ENCODE measurements around the gene CNEP1R1. TPM values are rescaled to one million over a fixed set of nuclear protein-coding genes. Genes with fewer than 3 reads are reported as not detected.

CNEP1R1 gene
- total RNA-seq, 1 donor: 16.2 TPM

DNA sequence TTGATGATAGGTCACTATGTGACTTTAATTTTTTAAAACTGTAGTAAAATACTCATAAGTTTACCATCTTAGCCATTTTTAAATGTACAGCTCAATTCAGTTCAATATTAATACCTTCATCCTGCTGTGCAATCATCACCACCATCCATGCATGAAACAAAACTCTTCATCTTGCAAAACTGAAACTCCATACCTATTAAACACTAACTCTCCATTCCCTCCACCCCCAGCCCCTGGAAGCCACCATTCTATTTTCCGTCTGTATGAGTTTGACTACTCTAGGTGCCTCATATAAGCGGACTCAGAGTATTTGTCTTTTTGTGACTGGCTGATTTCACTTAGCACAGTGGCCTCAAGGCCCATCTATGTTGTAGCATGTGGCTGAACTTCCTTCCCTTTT is 9.4 kb upstream of the CNEP1R1 start:
- DNase-seq (ENCODE audit: low read depth in 2 of 3, low spot score in 2 of 3): no peak

DNA sequence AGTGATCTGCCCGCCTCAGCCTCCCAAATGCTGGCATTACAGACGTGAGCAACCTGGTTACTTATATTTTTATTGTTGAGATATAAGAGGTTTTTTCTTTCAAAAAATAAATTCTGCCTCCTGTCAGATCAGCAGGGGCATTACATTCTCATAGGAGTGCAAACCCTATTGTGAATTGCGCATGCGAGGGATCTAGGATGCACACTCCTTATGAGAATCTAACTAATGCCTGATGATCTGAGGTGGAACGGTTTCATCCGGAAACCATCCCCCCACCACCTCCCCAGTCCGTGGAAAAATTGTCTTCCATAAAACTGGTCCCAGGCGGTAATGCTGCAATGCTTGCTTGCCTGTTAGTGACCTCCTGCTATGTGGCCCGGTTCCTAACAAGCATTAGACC is 7.5 kb upstream of the CNEP1R1 start:
- no peak for DNase-seq (ENCODE audit: low read depth in 2 of 3, low spot score in 2 of 3)

DNA sequence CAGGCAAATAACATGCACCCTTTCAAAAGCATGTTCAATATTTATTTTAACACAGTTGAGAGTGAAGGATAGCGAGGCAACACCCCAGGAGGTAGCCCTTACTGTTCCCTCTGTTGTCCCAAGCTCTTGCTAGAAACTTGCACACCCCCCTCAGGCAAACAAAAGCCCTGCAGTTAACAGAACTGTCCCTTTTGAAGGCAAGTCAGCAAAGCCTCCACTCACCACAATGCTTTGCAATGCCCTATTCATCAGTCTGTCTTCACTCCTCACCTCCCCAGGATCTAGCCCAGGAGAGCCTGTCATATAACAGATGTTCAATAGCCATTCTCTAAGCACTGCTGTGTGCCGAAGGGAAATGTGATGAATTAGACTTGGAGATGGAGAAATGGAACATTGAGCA is 3.5 kb upstream of the CNEP1R1 start:
- peak in 1 of 3 donors; percentile 29 for DNase-seq (ENCODE audit: low read depth in 2 of 3, low spot score in 2 of 3)

DNA sequence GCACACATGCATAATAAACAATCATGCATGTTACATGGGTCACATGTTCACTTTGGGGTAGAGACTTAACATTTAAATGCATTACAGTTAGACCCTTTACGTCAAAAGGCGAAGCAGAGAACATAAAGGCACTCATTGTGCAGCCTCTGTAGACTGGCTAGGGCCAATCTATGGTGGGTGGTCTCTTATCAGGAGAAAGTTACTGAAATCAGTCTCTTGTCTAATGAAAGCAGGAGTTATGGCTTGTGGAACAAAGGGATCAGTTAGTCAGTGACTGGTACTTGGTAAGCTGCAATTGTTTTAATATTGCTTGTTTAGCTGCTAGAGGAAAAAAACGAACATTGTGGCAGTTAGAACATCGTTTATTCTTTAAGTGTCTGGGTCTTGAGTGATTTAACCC is 1.4 kb upstream of the CNEP1R1 start:
- DNase-seq (ENCODE audit: low read depth in 2 of 3, low spot score in 2 of 3): no peak

DNA sequence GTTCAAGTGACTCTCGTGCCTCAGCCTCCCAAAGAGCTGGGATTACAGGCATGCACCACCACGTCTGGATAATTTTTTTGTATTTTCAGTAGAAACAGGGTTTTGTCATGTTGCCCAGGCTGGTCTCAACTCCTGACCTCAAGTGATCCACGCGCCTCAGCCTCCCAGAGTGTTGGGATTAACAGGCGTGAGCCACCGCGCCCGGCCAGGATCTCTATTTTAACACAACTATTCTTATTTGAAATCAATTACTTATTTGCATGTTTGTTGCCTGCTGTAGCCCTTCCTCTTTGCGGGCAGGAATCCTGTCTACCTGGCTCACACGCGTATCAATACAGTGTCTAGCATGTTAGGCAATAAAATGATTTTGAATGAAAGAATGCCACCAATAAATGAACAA is 818 bp upstream of the CNEP1R1 start:
- no peak for DNase-seq (ENCODE audit: low read depth in 2 of 3, low spot score in 2 of 3)

DNA sequence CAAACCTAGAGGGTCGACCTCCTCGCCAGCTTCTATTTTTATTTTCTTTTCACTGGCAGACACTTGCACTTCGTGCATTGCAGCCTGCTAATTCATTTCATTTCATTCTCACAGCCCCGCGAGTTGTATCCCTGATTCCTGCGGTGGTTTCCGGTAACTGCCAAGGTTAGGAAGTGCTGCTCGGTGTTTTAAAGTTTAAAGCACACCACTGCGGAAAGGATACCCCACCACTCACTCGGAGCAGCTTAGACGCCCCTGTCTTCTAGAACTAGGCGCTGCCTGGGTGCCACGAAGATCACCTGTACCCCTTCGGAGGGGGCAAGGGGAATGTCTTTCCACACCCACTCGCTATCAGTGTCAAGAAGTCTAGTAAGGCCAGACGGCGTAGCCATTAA is 509 bp downstream of the CNEP1R1 start:
- peak in 2 of 3 donors; percentile 9 to 36 for DNase-seq (ENCODE audit: low read depth in 2 of 3, low spot score in 2 of 3)

DNA sequence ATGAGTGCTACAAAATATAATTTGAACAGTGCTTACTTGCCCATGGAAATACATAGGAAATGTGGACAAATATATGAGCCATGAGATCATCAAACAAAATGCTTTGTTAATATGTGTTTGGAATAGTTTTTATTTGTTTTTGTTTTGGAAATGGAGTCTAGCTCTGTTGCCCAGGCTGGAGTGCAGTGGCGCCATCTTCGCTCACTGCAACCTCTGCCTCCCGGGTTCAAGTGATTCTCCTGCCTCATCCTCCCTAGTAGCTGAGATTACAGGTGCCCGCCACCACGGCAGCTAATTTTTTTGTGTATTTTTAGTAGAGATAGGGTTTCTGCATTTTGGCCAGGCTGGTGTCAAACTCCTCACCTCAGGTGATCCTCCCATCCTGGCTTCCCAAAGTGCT is 2.8 kb downstream of the CNEP1R1 start:
- DNase-seq (ENCODE audit: low read depth in 2 of 3, low spot score in 2 of 3): no peak

DNA sequence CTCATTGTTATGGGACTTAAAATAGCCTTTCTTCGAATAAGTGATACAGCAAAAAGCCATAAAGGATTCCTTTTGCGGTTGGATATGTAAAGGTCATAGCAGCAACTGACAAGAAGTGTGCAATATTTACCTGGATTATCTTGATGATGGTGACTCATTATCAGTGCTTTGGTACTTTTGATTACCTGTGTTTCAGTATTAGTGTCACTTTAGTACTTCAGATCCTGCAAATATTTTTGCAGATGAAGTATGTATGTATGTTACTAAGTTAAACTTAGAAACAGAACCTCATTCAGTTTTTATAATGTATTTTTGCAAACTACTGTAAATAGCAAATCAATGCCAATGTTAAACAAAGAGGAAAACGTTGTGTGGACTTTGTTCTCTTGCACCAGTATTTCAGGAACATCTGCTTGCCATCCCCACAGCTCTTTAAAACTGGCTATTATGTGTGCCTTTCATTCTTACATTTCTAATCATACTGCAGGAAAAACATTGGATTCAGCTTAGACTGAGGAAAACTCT is 10.5 kb downstream of the CNEP1R1 start:
- no peak for DNase-seq (ENCODE audit: low read depth in 2 of 3, low spot score in 2 of 3)

DNA sequence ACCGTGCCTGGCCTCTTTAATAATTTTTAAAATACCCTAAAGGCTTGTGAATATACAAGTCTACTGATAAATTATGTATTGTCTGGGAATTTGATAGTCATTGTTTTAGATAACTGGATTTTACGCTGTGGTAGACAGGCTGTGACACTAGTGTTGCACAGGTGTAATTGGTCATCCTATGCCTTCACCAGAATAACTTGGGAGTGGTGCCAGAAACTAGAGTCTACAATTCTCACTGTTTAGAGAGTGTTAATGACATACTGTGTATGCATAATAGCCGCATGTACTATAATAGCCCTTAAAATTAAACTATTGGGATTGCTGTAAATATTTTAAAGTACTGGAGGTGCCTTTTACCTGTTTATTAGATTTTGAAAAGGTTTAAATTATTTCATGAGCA is 11.4 kb downstream of the CNEP1R1 start:
- DNase-seq (ENCODE audit: low read depth in 2 of 3, low spot score in 2 of 3): no peak

DNA sequence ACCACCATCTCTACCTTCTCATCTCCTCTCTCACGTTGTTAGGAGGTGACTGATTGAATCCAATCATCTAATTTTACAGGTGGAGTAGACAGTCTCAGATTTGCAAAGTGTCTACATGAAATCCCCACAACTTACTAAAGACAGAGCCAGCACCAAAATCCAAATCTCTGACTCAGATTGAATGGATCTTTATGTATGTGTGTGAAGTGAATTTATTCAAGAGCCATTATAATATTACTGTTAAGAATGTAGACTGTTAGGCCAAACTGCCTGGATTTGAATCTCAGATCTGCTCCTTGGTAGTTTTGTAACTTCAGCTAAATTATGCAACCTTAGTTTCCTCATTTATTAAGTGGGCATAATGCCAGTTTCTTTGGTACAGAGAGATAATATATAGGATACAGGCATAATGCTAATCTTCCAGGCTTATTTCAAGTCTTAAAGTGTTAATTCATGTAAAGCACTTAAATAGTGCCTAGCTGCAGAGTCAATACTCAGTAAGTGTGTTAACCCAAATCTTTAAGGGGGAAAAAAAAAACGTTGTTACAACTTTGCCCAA is 12.7 kb downstream of the CNEP1R1 start:
- DNase-seq (ENCODE audit: low read depth in 2 of 3, low spot score in 2 of 3): peak in 1 of 3 donors; percentile 37

DNA sequence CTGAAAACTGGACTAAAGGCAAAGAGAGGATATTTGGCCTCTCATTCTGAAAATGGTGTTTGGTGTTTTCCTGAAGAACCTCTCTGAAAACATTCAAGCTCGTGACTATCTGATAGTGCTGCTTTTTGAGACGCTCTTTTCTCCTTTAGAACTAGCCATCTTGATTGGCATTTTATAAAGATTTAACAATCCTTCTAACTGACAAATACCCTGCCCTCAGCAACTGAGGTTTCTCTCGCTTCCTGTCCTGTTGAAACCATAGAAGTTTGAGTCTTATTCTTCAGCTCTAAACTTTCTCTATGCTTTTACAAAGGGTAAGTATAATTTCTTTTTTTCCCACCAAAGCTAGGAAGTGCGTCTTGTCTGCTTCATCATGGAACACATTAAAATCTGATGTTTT is 13.3 kb downstream of the CNEP1R1 start:
- DNase-seq (ENCODE audit: low read depth in 2 of 3, low spot score in 2 of 3): no peak

DNA sequence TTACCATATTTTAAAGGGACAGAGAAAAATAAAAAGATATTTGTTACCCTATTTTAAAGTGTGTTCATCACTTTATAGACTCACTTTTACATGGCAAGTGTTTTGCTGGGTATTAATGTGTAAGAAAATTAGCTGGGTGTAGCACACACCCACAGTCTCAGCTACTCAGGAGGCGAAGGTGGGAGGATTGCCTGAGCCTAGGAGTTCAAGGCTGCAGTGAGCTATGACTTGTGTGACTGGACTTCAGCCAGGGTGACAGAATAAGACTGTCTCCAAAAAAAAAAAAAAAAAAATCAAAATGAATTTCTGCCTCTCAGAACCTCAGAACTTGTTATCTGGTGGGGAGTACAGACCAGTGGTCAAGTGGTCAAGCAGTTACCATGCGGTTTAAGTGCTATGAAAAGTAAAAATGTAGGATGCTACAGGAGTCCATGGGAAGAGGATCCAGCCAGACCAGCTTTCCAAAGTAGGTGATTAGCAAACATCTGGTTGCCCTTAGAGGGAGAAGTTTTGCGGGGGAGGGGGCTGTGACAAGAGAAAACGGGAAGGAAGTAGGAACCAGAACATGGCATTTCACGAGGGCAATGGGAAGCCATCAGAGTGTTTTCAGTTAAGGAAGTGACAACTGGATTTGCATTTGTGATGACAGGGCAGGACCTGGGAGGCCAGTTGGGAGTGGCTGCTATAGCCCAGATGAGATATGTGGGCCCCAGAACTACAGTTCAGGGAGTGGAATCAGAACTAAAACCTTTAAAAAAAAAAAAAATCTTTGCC is 13.9 kb downstream of the CNEP1R1 start:
- peak in 2 of 3 donors; percentile 33 to 66 for DNase-seq (ENCODE audit: low read depth in 2 of 3, low spot score in 2 of 3)

DNA sequence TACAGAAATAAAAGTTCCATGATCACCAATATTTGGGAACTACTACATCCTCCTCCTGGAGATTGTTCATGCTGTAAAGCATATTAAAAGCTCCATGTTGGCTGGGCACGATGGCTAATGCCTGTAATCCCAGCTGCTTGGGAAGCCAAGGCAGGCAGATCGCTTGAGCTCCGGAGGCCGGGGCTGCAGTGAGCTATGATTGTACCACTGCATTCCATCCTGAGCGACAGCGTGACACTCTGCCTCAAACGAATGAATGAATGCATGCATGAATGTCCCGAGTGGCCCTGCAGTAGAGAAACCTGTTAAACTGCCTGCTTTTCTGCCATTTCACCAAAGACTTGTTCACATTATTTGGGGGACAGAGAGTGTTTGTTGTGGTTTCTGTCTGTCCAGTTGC is 15.0 kb downstream of the CNEP1R1 start:
- DNase-seq (ENCODE audit: low read depth in 2 of 3, low spot score in 2 of 3): no peak

DNA sequence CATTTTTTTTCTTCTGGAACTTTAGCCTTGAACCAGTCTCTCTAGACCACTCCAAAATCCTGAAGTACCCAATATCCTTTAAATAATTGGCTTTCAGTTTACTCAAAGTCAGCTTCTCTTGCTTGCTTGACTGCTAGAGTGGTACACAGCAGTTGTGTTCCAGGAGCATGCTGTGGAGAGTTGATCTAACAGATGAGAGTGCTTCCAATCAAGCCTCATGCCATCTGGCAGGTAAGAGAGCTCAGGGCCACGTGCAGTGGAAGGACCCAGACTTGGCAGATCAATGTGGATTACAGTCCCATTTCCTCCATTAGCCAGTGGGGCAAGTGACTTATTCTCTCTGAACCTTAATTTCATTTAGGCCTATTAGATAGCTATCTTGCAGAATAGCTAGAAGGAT is 15.7 kb downstream of the CNEP1R1 start:
- no peak for DNase-seq (ENCODE audit: low read depth in 2 of 3, low spot score in 2 of 3)

DNA sequence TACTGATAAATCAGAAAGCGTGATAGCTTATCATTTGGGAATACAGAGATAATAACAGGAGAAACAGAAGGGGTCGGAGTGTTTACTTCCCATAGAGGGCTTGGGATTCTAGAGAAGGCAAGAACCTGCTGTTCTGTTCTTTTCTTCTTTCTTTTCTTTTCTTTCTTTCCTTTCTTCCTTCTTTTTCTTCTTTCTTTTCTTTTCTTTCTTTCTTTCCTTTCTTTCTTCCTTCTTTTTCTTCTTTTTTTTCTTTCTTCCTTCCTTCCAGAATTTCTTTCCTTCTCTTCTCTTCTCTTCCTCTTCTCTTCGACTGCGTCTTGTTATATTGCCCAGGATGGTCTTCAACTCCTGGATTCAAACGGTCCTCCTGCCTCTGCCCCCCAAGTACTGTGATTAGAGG is 18.3 kb downstream of the CNEP1R1 start:
- DNase-seq (ENCODE audit: low read depth in 2 of 3, low spot score in 2 of 3): no peak

DNA sequence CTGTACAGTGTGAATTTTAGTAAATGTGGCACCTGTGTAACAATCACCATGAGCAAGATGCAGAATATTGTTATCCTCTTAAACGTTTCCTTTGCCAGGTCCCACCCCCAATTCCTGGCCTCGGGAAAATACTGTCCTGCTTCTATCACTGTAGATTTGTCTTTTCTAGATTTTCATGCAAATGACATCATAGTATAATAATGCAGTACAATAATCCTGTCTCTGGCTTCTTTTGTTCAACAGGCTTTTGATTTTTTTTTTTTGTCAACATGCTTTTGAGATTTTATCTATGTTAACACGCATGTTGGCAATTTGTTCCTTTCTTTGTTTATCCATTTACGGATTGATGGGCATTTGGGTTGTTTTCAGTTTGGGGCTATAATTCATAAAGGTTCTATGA is 20.4 kb downstream of the CNEP1R1 start:
- no peak for DNase-seq (ENCODE audit: low read depth in 2 of 3, low spot score in 2 of 3)

DNA sequence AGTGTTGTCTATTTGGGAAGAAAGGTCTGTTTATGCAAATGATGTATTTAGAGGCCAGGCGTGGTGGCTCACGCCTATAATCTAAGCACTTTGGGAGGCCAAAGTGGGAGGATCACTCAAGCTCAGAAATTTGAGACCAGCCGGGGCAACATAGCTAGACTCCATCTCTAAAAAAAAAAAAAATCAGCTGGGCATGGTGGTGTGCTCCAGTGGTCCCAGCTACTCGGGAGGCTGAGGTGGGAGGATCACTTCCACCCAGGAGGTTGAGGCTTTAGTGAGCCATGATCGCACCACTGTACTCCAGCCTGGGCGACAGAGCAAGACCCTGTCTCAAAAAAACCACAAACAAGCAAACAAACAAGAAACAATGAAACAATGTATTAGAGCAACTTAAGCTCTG is 21.8 kb downstream of the CNEP1R1 start:
- no peak for DNase-seq (ENCODE audit: low read depth in 2 of 3, low spot score in 2 of 3)

DNA sequence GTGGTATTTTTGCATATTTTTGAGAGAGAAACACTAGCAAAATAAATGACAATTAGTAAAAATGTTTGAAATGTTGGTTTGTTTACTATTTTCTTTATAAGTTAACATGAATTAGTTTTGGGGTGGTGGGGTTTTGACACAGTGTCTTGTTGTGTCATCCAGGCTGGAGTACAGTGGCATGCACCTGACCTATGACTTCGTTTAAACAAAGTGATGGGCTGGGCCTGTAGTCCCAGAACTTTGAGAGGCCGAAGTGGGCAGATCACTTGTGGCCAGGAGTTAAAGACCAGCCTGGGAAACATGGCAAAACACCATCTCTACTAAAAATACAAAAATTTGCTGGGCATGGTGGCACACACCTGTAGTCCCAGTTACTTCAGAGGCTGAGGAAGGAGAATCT is 22.8 kb downstream of the CNEP1R1 start:
- no peak for DNase-seq (ENCODE audit: low read depth in 2 of 3, low spot score in 2 of 3)

DNA sequence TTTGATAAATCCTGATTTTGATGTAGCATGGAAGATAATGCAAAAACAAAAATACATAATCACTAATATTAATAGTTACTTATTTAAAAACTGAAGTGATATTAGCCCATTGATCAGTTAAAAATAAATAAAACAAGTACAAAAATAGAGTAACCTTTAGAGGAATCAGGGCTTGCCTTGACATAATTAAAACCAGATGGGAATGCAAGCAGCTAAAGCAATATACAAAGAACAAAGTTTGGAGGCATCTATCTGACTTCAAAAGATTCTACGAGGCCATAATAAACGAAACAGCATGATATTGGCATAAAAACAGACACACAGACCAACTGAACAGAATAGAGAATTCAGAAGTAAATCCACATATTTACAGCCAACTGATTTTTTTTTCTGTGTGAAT is 25.8 kb downstream of the CNEP1R1 start:
- DNase-seq (ENCODE audit: low read depth in 2 of 3, low spot score in 2 of 3): no peak

DNA sequence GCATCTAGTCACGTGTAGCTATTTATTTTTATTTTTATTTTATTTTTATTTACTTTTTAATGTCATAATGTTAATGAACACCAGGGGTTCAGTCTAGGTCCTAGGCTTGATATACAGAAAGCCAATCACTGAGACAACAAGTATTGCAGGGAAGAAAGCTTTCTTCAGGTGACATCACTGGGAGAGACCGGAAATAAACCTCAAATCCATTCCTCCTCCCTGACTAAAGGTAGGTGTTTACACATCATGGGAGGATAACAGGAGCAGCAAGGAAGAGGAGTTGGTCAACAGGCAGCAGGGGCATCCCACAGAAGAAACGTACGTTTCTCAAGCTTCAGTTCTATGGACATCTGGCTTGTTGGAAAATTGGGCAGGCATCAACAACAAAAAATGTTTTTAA is 31.2 kb downstream of the CNEP1R1 start:
- no peak for DNase-seq (ENCODE audit: low read depth in 2 of 3, low spot score in 2 of 3)

DNA sequence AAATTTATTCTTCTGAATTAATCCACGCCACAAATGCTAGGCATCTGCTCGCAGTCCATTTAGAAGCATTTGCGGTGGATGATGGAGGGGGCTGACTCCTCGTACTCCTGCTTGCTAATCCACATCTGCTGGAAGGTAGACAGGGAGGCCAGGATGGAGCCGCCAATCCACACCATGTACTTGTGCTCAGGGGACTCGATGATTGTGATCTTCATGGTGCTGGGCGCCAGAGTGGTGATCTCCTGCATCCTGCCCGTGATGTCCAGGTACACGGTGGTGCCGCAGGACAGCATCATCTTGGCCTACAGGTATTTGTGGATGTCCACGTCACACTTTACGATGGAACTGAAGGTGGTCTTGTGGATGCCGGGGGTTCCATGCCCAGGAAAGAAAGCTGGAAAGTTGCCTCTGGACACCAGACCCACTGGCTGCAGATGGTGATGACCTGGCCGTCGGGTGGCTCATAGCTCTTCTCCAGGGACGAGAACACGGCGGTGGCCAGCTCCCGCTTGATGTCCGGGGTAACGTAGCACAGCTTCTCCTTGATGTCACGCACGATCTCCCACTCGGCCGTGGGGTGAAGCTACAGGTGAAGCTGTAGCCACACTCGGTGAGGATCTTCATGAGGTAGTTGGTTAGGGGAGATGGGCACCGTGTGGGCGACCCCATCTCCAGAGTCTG is 33.2 kb downstream of the CNEP1R1 start:
- DNase-seq (ENCODE audit: low read depth in 2 of 3, low spot score in 2 of 3): no peak

DNA sequence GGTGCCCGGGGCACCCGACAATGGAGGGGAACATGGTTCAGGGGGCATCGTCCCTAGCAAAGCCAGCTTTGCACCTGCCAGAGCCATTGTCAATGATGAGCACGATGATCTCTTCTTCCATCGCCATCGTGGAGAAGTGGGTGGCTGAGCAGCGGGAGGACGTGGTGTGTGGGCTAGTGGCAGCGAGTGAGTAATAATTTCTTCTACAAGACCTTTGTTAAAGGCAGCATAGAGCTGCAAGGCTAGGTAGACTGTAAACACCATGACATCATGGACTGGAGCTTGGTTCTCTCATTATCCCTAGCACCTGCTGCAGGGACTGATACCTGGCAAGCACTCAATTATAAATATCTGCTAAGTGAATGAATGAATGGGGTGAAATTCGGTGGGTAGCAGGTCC is 34.1 kb downstream of the CNEP1R1 start:
- no peak for DNase-seq (ENCODE audit: low read depth in 2 of 3, low spot score in 2 of 3)

All from hematopoietic multipotent progenitor cell (in vitro differentiated cells).